Activated CD4-positive, CD25-positive, alpha-beta regulatory T cell treated with anti-CD3 and anti-CD28 coated beads, Interleukin-2, amount 50 U/mL, for 24 hours (primary cell): ENCODE measurements around the gene SMIM33.
"Not testable (repeated sequence)": the region's sequence is repeated elsewhere in the genome, so short reads cannot be mapped to it uniquely, and the experiment has no call there.

Source experiments
- ATAC-seq, 2 donors: fragments of 150-1000 bp; cut with Tn5 transposase; one replicate each; pipeline ENCODE4 v1.10.0; 2021; ENCODE audit warnings: mild to moderate bottlenecking in 1 of 2, moderate library complexity in 1 of 2

The SMIM33 gene

GRCh38 chr5:139486201-139486600 is 15.4 kb downstream of the SMIM33 start:
- no peak for ATAC-seq

- no peak for ATAC-seq
Observed at GRCh38 chr5:139488260-139488659, 17.5 kb downstream of the SMIM33 start.

- no peak for ATAC-seq
Observed at GRCh38 chr5:139492700-139493192, 21.9 kb downstream of the SMIM33 start.

- no peak for ATAC-seq
Observed at GRCh38 chr5:139494256-139494655, 23.5 kb downstream of the SMIM33 start.

GRCh38 chr5:139494832-139495231 is 24.0 kb downstream of the SMIM33 start:
- no peak for ATAC-seq

- ATAC-seq: peak; percentile 68 to 87
Observed at GRCh38 chr5:139495638-139496435, 25.0 kb downstream of the SMIM33 start.

- no peak for ATAC-seq
Observed at GRCh38 chr5:139501381-139501780, 30.6 kb downstream of the SMIM33 start.

- ATAC-seq: not testable (repeated sequence)
Observed at GRCh38 chr5:139503036-139503817, 32.4 kb downstream of the SMIM33 start.

GRCh38 chr5:139503879-139504278 is 33.1 kb downstream of the SMIM33 start:
- ATAC-seq: not testable (repeated sequence)

- ATAC-seq: not testable (repeated sequence)
Observed at GRCh38 chr5:139504722-139505121, 33.9 kb downstream of the SMIM33 start.

GRCh38 chr5:139512786-139513390 is 42.1 kb downstream of the SMIM33 start:
- ATAC-seq: no peak

- peak; percentile 67 to 71 for ATAC-seq
Observed at GRCh38 chr5:139513434-139513833, 42.6 kb downstream of the SMIM33 start.

- ATAC-seq: no peak
Observed at GRCh38 chr5:139513852-139514485, 43.2 kb downstream of the SMIM33 start.

GRCh38 chr5:139514486-139514856 is 43.7 kb downstream of the SMIM33 start:
- ATAC-seq: peak; percentile 11 to 45

GRCh38 chr5:139517683-139518564 is 47.1 kb downstream of the SMIM33 start:
- peak; percentile 89 to 93 for ATAC-seq
